ENCODE data around the gene ITPRIPL2.

Gene ITPRIPL2

DNA sequence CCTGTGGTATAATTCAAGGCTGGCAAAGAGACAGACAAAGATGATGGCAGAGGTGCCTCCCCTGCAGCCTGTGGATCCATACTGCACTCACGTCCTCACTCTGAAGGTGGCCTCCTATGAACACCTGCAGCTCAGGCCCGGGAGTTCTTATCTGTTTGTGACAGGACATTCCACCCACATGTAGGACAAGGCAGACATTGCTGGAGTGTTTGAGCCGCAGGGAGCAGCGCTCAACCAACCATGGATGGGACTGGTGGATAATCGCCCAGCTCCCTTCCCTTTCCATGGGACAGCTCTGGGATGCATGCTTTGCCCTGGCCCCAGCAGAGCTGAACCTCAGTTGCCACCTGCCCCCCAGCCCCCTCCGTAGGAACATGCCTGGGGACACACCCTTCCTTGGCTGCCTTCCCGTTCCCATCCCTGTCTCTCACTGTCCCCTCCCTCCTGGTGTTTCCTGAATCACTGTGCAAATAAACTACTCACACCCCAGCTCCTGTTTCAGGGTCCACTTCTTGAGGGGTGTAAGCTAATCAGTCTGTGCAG, 22.2 kb downstream of the ITPRIPL2 start:
- TF ChIP-seq CTCF (IDR thresholded peaks at IDR 0.05; ENCODE audit: insufficient read depth, low read depth, low read length, missing control alignments) = no peak
- no peak for DNase-seq (ENCODE audit: low read depth)
- no peak overlapping the region for H3K4me3 ChIP-seq (ENCODE audit: low read depth, low read length)

- no peak for DNase-seq (ENCODE audit: low read depth)
- H3K4me3 ChIP-seq (ENCODE audit: low read depth, low read length) = no peak overlapping the region
- TF ChIP-seq CTCF (IDR thresholded peaks at IDR 0.05; ENCODE audit: insufficient read depth, low read depth, low read length, missing control alignments) = no peak
Observed at GRCh38 chr16:19136549-19137196, 22.9 kb downstream of the ITPRIPL2 start.

DNA sequence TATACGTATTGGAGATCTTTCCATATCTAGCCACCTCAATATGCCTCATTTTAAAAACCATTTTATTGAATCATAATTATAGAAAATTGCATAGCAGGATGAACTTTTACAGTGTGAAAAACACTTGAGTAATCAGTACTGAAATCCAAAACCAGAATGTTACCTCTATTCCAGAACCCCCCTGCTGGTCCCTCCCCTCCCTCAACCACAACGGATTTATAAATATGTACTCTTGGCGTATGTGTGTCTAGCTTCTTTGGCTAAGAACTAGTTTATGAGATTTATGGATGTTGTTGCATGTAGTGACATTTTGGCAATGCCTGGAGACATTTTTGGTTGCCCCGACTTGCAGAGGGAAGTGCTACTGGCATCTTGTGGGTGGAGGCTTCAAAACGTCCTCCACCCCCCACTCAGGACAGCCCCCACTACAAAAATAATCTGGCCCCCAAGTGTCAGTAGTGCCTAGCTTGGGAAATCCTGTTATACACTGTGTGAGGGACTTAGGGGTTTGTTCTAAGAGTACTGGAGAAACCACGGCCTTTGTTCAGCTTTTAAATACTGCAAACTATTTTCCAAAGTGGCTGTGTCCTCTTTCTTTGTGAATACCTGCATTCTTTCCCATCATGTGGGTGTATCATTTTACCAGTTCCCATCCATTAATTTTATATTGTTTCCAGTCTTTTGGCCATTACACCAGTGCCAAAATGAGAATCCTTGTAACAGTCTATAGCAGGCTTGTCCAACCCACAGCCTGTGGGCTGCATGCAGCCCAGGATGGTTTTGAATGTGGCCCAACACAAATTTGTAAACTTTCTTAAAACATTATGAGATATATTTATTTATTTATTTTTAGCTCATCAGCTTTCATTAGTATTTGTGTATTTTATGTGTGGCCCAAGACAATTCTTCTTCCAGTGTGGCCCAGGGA, 23.7 kb downstream of the ITPRIPL2 start:
- no peak for DNase-seq (ENCODE audit: low read depth)
- no peak for TF ChIP-seq CTCF (IDR thresholded peaks at IDR 0.05; ENCODE audit: insufficient read depth, low read depth, low read length, missing control alignments)
- H3K4me3 ChIP-seq (ENCODE audit: low read depth, low read length) = no peak overlapping the region

DNA sequence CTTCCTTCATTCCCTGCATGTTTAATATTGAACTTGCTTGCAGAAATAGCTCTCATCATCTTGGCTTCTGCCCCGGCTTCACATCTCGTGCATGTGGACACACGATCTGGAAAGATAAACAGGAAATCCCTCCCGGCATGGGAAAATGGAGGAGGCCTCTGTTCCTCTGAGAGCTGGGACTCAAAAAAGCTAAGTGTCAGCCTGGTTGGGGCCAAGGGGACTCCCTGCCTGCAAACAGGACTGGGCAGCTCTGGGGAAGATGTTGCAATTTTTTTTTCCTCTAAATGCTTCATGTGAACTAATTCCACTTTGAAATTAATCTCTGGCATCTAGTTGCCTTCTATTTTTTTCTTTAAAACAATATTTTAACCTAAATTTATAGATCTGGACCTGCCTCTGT, 24.8 kb downstream of the ITPRIPL2 start:
- no peak overlapping the region for H3K4me3 ChIP-seq (ENCODE audit: low read depth, low read length)
- no peak for TF ChIP-seq CTCF (IDR thresholded peaks at IDR 0.05; ENCODE audit: insufficient read depth, low read depth, low read length, missing control alignments)
- DNase-seq (ENCODE audit: low read depth) = no peak

GRCh38 chr16:19139436-19140091, 25.8 kb downstream of the ITPRIPL2 start:
- H3K4me3 ChIP-seq (ENCODE audit: low read depth, low read length) = no peak overlapping the region
- TF ChIP-seq CTCF (IDR thresholded peaks at IDR 0.05; ENCODE audit: insufficient read depth, low read depth, low read length, missing control alignments) = no peak

DNA sequence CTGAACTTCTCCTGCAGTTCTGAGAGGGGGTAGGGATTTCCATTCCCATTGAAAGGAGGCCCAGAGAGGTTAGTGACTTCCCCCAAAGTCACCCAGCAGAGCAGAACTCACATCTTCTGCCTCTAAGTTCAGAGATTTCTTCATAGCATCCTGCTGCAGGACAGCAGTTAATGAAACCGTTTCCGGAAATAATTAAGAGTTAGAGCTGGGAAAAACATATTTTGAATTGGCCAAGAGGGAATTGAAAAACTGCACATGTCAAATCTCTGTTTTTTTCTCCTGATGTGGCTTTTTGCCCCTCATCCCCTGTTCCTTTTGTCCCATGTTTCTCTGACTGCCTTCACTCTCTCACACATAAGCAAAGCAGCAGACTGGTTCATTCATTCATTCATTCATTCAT, 26.6 kb downstream of the ITPRIPL2 start:
- H3K4me3 ChIP-seq (ENCODE audit: low read depth, low read length) = no peak overlapping the region
- TF ChIP-seq CTCF (IDR thresholded peaks at IDR 0.05; ENCODE audit: insufficient read depth, low read depth, low read length, missing control alignments) = no peak
- no peak for DNase-seq (ENCODE audit: low read depth)

More at GRCh38 chr16:19139436-19140091, 25.8 kb downstream of the ITPRIPL2 start:
- no peak for DNase-seq (ENCODE audit: low read depth)

Data from GM12865 (cell line).